BJ (cell line): ENCODE measurements around the gene SPATA7. TPM values are rescaled to one million over a fixed set of nuclear protein-coding genes. Genes with fewer than 3 reads are reported as not detected.

ENCODE experiments used
- CTCF ChIA-PET: fragments of 350-600 bp; formaldehyde crosslinking; extraction: SDS; loops from one replicate; lab custom pipeline; 2021; ENCODE audit warnings: antibody characterized with exemption, inconsistent platforms; lab: Yijun Ruan, JAX
- POLR2A ChIA-PET: fragments of 300-600 bp; sonication (Branson Sonifier 250); formaldehyde crosslinking; extraction: SDS; loops from one replicate; lab custom pipeline; 2021; ENCODE audit warnings: antibody characterized with exemption; lab: Charles Lee
- DNase-seq: peaks from one replicate; pipeline ENCODE4 v3.0.0-alpha.2; 2011; ENCODE audit warnings: low read depth
- H3K27me3 ChIP-seq: 2 replicates; pipeline ENCODE4 v1.6.0; 2011; ENCODE audit warnings: low read length; ENCODE audit not compliant: control insufficient read depth, insufficient read depth
- H3K36me3 ChIP-seq: 2 replicates; pipeline ENCODE4 v1.5.1; 2011; ENCODE audit warnings: low read length; ENCODE audit not compliant: control insufficient read depth, insufficient read depth
- H3K4me3 ChIP-seq: 2 replicates; pipeline ENCODE4 v1.5.1; 2011; ENCODE audit warnings: low read depth, mild to moderate bottlenecking, control low read depth, low read length
- polyA plus RNA-seq: library from polyadenylated mRNA; depleted of rRNA; stranded (reverse); fragments of >200 nt; gene quantifications from 2 replicates; pipeline ENCODE4 v1.2.3, GENCODE V29; 2011
- TF ChIP-seq, protein P1 (sequence below): IDR thresholded peaks from 2 replicates; pipeline ENCODE4 v1.5.1; 2011; ENCODE audit warnings: low read depth, mild to moderate bottlenecking, control low read depth, inconsistent platforms, low read length, moderate library complexity; ENCODE audit not compliant: insufficient read depth

SPATA7 gene
- polyA plus RNA-seq, 1 experiment: 4.9 TPM

DNA sequence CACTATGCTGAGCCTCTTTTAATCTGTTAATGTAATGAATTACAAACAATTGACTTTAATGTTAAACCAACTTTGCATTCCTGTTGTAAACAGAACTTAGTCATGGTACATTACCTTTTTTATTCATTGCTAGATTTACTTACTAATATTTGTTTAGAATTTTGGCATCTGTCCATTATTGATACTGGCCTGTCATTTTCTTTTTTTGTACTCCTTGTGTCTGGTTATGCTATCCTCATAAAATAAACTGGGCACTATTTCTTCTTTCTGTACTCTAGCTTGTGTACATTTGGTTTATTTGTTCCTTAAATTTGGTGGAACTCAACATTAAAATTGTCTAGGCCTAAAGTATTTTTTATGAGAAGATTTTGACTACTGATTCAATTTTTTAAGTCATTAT, 32.1 kb downstream of the SPATA7 start:
- Histone ChIP-seq H3K36me3 (no peaks in the 10 kb centered on the region; the same call in 1 of the 2 replicates), H3K4me3 (no peak overlapping the region), H3K27me3 (no peaks in the 10 kb centered on the region)
- DNase-seq: no peak
- CTCF ChIA-PET: no interaction called here
- POLR2A ChIA-PET: no interaction called here
- TF ChIP-seq, protein P1, sequence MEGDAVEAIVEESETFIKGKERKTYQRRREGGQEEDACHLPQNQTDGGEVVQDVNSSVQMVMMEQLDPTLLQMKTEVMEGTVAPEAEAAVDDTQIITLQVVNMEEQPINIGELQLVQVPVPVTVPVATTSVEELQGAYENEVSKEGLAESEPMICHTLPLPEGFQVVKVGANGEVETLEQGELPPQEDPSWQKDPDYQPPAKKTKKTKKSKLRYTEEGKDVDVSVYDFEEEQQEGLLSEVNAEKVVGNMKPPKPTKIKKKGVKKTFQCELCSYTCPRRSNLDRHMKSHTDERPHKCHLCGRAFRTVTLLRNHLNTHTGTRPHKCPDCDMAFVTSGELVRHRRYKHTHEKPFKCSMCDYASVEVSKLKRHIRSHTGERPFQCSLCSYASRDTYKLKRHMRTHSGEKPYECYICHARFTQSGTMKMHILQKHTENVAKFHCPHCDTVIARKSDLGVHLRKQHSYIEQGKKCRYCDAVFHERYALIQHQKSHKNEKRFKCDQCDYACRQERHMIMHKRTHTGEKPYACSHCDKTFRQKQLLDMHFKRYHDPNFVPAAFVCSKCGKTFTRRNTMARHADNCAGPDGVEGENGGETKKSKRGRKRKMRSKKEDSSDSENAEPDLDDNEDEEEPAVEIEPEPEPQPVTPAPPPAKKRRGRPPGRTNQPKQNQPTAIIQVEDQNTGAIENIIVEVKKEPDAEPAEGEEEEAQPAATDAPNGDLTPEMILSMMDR: no peak

- H3K27me3 ChIP-seq: no peaks in the 10 kb centered on the region
- ChIA-PET CTCF (no interaction called here), POLR2A (no interaction called here)
Observed at GRCh38 chr14:88420187-88420586, 34.7 kb downstream of the SPATA7 start.

GRCh38 chr14:88421286-88421685, 35.8 kb downstream of the SPATA7 start:
- no peaks in the 10 kb centered on the region for H3K27me3 ChIP-seq
- ChIA-PET CTCF (no interaction called here), POLR2A (no interaction called here)
- TF ChIP-seq, protein P1: no peak
- H3K36me3 ChIP-seq: no peaks in the 10 kb centered on the region; the same call in 1 of the 2 replicates
- no peak overlapping the region for H3K4me3 ChIP-seq
- no peak for DNase-seq

More at GRCh38 chr14:88420187-88420586, 34.7 kb downstream of the SPATA7 start:
- TF ChIP-seq, protein P1: no peak
- H3K4me3 ChIP-seq: no peak overlapping the region
- H3K36me3 ChIP-seq: no peaks in the 10 kb centered on the region; the same call in 1 of the 2 replicates
- DNase-seq: no peak

- Histone ChIP-seq H3K36me3 (no peaks in the 10 kb centered on the region; the same call in 1 of the 2 replicates), H3K27me3 (no peaks in the 10 kb centered on the region), H3K4me3 (no peak overlapping the region)
- TF ChIP-seq, protein P1: no peak
- POLR2A ChIA-PET: no interaction called here
- DNase-seq: no peak
- CTCF ChIA-PET: no interaction called here
Observed at GRCh38 chr14:88422047-88422446, 36.6 kb downstream of the SPATA7 start.

GRCh38 chr14:88422919-88423650, 37.6 kb downstream of the SPATA7 start:
- CTCF ChIA-PET: no interaction called here
- H3K4me3 ChIP-seq: no peak overlapping the region
- H3K27me3 ChIP-seq: no peaks in the 10 kb centered on the region
- POLR2A ChIA-PET: no interaction called here
- TF ChIP-seq, protein P1: no peak
- DNase-seq: peak; percentile 28
- no peaks in the 10 kb centered on the region; the same call in 1 of the 2 replicates for H3K36me3 ChIP-seq
